ENCODE measurements around the gene MAPKAPK2. TPM values are rescaled to one million over a fixed set of nuclear protein-coding genes. Genes with fewer than 3 reads are reported as not detected.
A peak's percentile ranks its signal among the peaks of the same experiment; 100 is the strongest.

Gene MAPKAPK2
- total RNA-seq, 1 experiment from 2014 or later, result 54.9 TPM

DNA sequence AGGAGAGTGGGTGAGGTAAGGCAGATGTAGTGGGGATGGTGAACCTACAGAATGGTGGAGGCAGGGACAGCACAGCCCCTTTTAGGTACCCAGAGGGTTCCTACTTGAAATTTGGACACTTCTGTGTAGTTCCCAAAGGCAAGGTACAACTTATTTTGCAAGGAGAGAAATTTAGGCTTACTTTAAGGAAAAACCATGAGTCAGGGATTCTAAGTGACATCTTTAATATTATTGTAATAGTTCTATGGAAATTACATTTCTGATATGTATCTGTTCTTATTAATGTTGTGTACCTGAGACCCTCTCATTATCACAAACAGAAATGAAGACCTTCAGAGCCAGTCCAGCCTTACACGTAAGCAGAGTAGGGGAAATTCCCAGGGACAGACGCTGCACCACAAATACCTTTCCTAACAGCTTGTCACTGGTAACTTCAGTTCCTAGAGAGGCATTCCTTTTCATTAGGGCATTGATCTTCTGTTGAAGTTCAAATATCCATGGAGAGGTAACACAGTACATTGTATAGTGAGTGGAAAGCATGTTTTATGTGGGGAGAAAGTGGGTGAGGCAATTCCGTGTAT lies 41.5 kb upstream of the MAPKAPK2 start (continued):
- TF ChIP-seq EMX1 (CRISPR knock-in tag; IDR thresholded peaks at IDR 0.05) (no peak), ATF6 (CRISPR knock-in tag; IDR thresholded peaks at IDR 0.05) (no peak), IRF2 (CRISPR knock-in tag; IDR thresholded peaks at IDR 0.05; ENCODE audit: borderline replicate concordance, low read depth) (no peak), GTF2I (CRISPR knock-in tag; conservative IDR thresholded peaks at IDR 0.05) (no peak), CBFB (CRISPR knock-in tag; IDR thresholded peaks at IDR 0.05; ENCODE audit: low read depth) (no peak), MYBL2 (CRISPR knock-in tag; IDR thresholded peaks at IDR 0.05) (no peak), USF2 (CRISPR knock-in tag; IDR thresholded peaks at IDR 0.05) (no peak)
- TF ChIP-seq, protein P1, sequence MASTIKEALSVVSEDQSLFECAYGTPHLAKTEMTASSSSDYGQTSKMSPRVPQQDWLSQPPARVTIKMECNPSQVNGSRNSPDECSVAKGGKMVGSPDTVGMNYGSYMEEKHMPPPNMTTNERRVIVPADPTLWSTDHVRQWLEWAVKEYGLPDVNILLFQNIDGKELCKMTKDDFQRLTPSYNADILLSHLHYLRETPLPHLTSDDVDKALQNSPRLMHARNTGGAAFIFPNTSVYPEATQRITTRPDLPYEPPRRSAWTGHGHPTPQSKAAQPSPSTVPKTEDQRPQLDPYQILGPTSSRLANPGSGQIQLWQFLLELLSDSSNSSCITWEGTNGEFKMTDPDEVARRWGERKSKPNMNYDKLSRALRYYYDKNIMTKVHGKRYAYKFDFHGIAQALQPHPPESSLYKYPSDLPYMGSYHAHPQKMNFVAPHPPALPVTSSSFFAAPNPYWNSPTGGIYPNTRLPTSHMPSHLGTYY (CRISPR knock-in tag; IDR thresholded peaks at IDR 0.05), result no peak

GRCh38 chr1:206646504-206646903 lies 38.2 kb upstream of the MAPKAPK2 start:
- peak; percentile 50 for TF ChIP-seq PRDM15 (CRISPR knock-in tag; IDR thresholded peaks at IDR 0.05)
- TF ChIP-seq, protein P2, sequence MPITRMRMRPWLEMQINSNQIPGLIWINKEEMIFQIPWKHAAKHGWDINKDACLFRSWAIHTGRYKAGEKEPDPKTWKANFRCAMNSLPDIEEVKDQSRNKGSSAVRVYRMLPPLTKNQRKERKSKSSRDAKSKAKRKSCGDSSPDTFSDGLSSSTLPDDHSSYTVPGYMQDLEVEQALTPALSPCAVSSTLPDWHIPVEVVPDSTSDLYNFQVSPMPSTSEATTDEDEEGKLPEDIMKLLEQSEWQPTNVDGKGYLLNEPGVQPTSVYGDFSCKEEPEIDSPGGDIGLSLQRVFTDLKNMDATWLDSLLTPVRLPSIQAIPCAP (CRISPR knock-in tag; IDR thresholded peaks at IDR 0.05), result no peak
- H3K27ac Mint-ChIP-seq, result peak overlapping the region; percentile 66; the same call in 1 of the 2 replicates
- CTCF ChIA-PET, result interaction anchor here (0.6 to 5.0 kb wide), 7 partner anchors 11 to 100 kb away, joined by 3 to 18 read pairs (median 5); partner anchors contain the start of gene DYRK3
- POLR2A ChIA-PET, result interaction anchor here (1.0 kb wide), 1 partner anchor 11 kb away, joined by 3 read pairs; the partner anchor contains the start of gene DYRK3
- H3K36me3 Mint-ChIP-seq, result peaks cover 13% of the 10 kb centered on the region
- peaks cover 13% of the 10 kb centered on the region for H3K4me1 Mint-ChIP-seq
- ATAC-seq, result peak; percentile 93
- H3K9me3 Mint-ChIP-seq, result no peaks in the 10 kb centered on the region
- no peak for DNase-seq (ENCODE audit: low spot score)
- no peak overlapping the region for H3K4me3 Mint-ChIP-seq
- no peaks in the 10 kb centered on the region for H3K27me3 Mint-ChIP-seq (ENCODE audit: low read depth)

DNA sequence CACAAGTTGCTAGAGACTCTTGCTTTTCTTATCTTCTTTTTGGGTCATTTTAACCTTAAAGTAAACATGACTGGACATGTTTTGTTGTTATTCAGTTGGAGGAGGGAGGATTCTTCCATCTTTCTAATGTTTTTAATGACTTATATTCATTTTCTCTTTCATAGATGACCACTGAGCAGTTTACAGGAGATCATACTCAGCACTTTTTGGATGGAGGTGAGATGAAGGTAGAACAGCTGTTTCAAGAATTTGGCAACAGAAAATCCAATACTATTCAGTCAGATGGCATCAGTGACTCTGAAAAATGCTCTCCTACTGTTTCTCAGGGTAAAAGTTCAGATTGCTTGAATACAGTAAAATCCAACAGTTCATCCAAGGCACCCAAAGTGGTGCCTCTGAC lies 37.5 kb upstream of the MAPKAPK2 start:
- no peak overlapping the region for H3K4me3 Mint-ChIP-seq
- POLR2A ChIA-PET, result no interaction called here
- H3K27me3 Mint-ChIP-seq (ENCODE audit: low read depth), result no peaks in the 10 kb centered on the region
- no peak for DNase-seq (ENCODE audit: low spot score)
- CTCF ChIA-PET, result interaction anchor here (3.3 to 5.0 kb wide), 3 partner anchors 12 to 16 kb away, joined by 16 to 28 read pairs (median 18); partner anchors contain the start of gene DYRK3
- ATAC-seq, result no peak
- peaks cover 13% of the 10 kb centered on the region for H3K36me3 Mint-ChIP-seq
- H3K9me3 Mint-ChIP-seq, result no peaks in the 10 kb centered on the region
- no peak overlapping the region for H3K27ac Mint-ChIP-seq
- TF ChIP-seq ZNF416 (CRISPR knock-in tag; IDR thresholded peaks at IDR 0.05), result no peak
- TF ChIP-seq ZNF138 (CRISPR knock-in tag; conservative IDR thresholded peaks at IDR 0.05), result no peak
- TF ChIP-seq ZNF425 (CRISPR knock-in tag; conservative IDR thresholded peaks at IDR 0.05), result no peak
- no peak for TF ChIP-seq RELA (CRISPR knock-in tag; IDR thresholded peaks at IDR 0.05; ENCODE audit: borderline replicate concordance)
- TF ChIP-seq MYBL2 (CRISPR knock-in tag; IDR thresholded peaks at IDR 0.05), result no peak
- no peak for TF ChIP-seq FOXK1 (CRISPR knock-in tag; IDR thresholded peaks at IDR 0.05)
- TF ChIP-seq ZNF423 (CRISPR knock-in tag; IDR thresholded peaks at IDR 0.05), result no peak
- peaks cover 13% of the 10 kb centered on the region for H3K4me1 Mint-ChIP-seq
